ENCODE data around the gene UBE2L5. TPM values are rescaled to one million over a fixed set of nuclear protein-coding genes. Genes with fewer than 3 reads are reported as not detected.

Gene UBE2L5
- total and polyA plus RNA-seq, 2 experiments from 2014 or later, result not detected

DNA sequence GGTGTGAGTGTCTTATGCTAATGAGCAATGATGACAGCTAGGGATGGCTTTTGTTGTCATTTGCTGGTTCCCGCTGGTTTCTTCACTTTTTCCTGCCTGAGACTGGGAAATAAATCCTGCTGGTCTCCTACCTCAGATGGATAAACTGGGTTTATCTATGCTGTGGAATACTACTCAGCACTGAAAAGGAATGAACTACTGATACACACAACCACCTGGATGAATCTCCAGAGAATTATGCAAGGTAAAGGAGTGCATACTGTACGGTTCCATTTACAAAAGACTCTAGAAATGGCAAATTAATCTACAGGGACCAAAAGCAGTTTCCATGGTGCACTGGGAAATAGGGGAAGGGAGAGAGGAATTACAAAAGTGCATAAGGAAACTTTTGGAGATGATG, 41.2 kb upstream of the UBE2L5 start:
- Histone ChIP-seq H3F3A (replicated peaks; ENCODE audit: low read depth) (no peaks in the 10 kb centered on the region), H3K4me1 (ENCODE audit: insufficient read depth) (peaks cover 14% of the 10 kb centered on the region), H4K20me1 (replicated peaks; ENCODE audit: insufficient read depth) (no peaks in the 10 kb centered on the region), H3K9me2 (ENCODE audit: insufficient read depth) (no peaks in the 10 kb centered on the region), H3K27ac (ENCODE audit: low read depth) (no peak overlapping the region), H2AFZ (no peak overlapping the region), H3K4me3 (no peak overlapping the region), H3K27me3 (ENCODE audit: insufficient read depth) (no peaks in the 10 kb centered on the region), H3K4me2 (no peak overlapping the region), H3K79me2 (replicated peaks; ENCODE audit: insufficient read depth) (no peaks in the 10 kb centered on the region), H3K36me3 (ENCODE audit: insufficient read depth) (no peaks in the 10 kb centered on the region)
- DNase-seq (ENCODE audit: low spot score) (no peak), ATAC-seq (no peak)
- TF ChIP-seq NANOG (IDR thresholded peaks at IDR 0.05; ENCODE audit: borderline replicate concordance), result no peak
- TF ChIP-seq STAT1 (IDR thresholded peaks at IDR 0.05; ENCODE audit: unreplicated experiment), result no peak
- TF ChIP-seq, protein P1, sequence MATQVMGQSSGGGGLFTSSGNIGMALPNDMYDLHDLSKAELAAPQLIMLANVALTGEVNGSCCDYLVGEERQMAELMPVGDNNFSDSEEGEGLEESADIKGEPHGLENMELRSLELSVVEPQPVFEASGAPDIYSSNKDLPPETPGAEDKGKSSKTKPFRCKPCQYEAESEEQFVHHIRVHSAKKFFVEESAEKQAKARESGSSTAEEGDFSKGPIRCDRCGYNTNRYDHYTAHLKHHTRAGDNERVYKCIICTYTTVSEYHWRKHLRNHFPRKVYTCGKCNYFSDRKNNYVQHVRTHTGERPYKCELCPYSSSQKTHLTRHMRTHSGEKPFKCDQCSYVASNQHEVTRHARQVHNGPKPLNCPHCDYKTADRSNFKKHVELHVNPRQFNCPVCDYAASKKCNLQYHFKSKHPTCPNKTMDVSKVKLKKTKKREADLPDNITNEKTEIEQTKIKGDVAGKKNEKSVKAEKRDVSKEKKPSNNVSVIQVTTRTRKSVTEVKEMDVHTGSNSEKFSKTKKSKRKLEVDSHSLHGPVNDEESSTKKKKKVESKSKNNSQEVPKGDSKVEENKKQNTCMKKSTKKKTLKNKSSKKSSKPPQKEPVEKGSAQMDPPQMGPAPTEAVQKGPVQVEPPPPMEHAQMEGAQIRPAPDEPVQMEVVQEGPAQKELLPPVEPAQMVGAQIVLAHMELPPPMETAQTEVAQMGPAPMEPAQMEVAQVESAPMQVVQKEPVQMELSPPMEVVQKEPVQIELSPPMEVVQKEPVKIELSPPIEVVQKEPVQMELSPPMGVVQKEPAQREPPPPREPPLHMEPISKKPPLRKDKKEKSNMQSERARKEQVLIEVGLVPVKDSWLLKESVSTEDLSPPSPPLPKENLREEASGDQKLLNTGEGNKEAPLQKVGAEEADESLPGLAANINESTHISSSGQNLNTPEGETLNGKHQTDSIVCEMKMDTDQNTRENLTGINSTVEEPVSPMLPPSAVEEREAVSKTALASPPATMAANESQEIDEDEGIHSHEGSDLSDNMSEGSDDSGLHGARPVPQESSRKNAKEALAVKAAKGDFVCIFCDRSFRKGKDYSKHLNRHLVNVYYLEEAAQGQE (IDR thresholded peaks at IDR 0.05; ENCODE audit: unreplicated experiment), result no peak
- TF ChIP-seq EZH2phosphoT487 (IDR thresholded peaks at IDR 0.05; ENCODE audit: unreplicated experiment), result no peak
- TF ChIP-seq, protein P2, sequence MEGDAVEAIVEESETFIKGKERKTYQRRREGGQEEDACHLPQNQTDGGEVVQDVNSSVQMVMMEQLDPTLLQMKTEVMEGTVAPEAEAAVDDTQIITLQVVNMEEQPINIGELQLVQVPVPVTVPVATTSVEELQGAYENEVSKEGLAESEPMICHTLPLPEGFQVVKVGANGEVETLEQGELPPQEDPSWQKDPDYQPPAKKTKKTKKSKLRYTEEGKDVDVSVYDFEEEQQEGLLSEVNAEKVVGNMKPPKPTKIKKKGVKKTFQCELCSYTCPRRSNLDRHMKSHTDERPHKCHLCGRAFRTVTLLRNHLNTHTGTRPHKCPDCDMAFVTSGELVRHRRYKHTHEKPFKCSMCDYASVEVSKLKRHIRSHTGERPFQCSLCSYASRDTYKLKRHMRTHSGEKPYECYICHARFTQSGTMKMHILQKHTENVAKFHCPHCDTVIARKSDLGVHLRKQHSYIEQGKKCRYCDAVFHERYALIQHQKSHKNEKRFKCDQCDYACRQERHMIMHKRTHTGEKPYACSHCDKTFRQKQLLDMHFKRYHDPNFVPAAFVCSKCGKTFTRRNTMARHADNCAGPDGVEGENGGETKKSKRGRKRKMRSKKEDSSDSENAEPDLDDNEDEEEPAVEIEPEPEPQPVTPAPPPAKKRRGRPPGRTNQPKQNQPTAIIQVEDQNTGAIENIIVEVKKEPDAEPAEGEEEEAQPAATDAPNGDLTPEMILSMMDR (conservative IDR thresholded peaks at IDR 0.05; ENCODE audit: low read depth in 2 of 2), result no peak
- no peak for TF ChIP-seq ZNF331 (CRISPR knock-in tag; IDR thresholded peaks at IDR 0.05; ENCODE audit: low read depth)
- TF ChIP-seq, protein P3, sequence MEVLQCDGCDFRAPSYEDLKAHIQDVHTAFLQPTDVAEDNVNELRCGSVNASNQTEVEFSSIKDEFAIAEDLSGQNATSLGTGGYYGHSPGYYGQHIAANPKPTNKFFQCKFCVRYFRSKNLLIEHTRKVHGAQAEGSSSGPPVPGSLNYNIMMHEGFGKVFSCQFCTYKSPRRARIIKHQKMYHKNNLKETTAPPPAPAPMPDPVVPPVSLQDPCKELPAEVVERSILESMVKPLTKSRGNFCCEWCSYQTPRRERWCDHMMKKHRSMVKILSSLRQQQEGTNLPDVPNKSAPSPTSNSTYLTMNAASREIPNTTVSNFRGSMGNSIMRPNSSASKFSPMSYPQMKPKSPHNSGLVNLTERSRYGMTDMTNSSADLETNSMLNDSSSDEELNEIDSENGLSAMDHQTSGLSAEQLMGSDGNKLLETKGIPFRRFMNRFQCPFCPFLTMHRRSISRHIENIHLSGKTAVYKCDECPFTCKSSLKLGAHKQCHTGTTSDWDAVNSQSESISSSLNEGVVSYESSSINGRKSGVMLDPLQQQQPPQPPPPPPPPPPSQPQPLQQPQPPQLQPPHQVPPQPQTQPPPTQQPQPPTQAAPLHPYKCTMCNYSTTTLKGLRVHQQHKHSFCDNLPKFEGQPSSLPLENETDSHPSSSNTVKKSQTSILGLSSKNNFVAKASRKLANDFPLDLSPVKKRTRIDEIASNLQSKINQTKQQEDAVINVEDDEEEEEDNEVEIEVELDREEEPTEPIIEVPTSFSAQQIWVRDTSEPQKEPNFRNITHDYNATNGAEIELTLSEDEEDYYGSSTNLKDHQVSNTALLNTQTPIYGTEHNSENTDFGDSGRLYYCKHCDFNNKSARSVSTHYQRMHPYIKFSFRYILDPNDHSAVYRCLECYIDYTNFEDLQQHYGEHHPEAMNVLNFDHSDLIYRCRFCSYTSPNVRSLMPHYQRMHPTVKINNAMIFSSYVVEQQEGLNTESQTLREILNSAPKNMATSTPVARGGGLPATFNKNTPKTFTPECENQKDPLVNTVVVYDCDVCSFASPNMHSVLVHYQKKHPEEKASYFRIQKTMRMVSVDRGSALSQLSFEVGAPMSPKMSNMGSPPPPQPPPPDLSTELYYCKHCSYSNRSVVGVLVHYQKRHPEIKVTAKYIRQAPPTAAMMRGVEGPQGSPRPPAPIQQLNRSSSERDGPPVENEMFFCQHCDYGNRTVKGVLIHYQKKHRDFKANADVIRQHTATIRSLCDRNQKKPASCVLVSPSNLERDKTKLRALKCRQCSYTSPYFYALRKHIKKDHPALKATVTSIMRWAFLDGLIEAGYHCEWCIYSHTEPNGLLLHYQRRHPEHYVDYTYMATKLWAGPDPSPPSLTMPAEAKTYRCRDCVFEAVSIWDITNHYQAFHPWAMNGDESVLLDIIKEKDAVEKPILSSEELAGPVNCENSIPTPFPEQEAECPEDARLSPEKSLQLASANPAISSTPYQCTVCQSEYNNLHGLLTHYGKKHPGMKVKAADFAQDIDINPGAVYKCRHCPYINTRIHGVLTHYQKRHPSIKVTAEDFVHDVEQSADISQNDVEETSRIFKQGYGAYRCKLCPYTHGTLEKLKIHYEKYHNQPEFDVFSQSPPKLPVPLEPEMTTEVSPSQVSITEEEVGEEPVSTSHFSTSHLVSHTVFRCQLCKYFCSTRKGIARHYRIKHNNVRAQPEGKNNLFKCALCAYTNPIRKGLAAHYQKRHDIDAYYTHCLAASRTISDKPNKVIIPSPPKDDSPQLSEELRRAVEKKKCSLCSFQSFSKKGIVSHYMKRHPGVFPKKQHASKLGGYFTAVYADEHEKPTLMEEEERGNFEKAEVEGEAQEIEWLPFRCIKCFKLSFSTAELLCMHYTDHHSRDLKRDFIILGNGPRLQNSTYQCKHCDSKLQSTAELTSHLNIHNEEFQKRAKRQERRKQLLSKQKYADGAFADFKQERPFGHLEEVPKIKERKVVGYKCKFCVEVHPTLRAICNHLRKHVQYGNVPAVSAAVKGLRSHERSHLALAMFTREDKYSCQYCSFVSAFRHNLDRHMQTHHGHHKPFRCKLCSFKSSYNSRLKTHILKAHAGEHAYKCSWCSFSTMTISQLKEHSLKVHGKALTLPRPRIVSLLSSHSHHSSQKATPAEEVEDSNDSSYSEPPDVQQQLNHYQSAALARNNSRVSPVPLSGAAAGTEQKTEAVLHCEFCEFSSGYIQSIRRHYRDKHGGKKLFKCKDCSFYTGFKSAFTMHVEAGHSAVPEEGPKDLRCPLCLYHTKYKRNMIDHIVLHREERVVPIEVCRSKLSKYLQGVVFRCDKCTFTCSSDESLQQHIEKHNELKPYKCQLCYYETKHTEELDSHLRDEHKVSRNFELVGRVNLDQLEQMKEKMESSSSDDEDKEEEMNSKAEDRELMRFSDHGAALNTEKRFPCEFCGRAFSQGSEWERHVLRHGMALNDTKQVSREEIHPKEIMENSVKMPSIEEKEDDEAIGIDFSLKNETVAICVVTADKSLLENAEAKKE (CRISPR knock-in tag; IDR thresholded peaks at IDR 0.05), result no peak
- no peak for TF ChIP-seq POLR2AphosphoS5 (IDR thresholded peaks at IDR 0.05; ENCODE audit: low read depth)
- TF ChIP-seq JUNB (IDR thresholded peaks at IDR 0.05; ENCODE audit: unreplicated experiment), result no peak
- TF ChIP-seq ZNF114 (CRISPR knock-in tag; IDR thresholded peaks at IDR 0.05), result no peak
- TF ChIP-seq EZH2 (IDR thresholded peaks at IDR 0.05; ENCODE audit: low read depth, unreplicated experiment), result no peak
- no peak for TF ChIP-seq CREB1 (CRISPR knock-in tag; IDR thresholded peaks at IDR 0.05; ENCODE audit: low read depth)
- TF ChIP-seq, protein P4, sequence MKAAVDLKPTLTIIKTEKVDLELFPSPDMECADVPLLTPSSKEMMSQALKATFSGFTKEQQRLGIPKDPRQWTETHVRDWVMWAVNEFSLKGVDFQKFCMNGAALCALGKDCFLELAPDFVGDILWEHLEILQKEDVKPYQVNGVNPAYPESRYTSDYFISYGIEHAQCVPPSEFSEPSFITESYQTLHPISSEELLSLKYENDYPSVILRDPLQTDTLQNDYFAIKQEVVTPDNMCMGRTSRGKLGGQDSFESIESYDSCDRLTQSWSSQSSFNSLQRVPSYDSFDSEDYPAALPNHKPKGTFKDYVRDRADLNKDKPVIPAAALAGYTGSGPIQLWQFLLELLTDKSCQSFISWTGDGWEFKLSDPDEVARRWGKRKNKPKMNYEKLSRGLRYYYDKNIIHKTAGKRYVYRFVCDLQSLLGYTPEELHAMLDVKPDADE (IDR thresholded peaks at IDR 0.05), result no peak
- no peaks in the 10 kb centered on the region for H3K9me3 Mint-ChIP-seq
- no peaks in the 10 kb centered on the region for H3K27me3 Mint-ChIP-seq (ENCODE audit: insufficient read depth, low read depth, poor library complexity)
- peaks cover 12% of the 10 kb centered on the region for H3K4me1 Mint-ChIP-seq
- no peak overlapping the region for H3K27ac Mint-ChIP-seq
- no peak overlapping the region for H3K4me3 Mint-ChIP-seq
- no peaks in the 10 kb centered on the region for H3K36me3 Mint-ChIP-seq (ENCODE audit: low read depth)
